Liver (tissue), 9 donors: ENCODE data around the gene SCN3A. TPM values are rescaled to one million over a fixed set of nuclear protein-coding genes. Genes with fewer than 3 reads are reported as not detected.

ENCODE experiments used
- DNase-seq: peaks from one replicate; pipeline ENCODE4 v3.0.0-alpha.2; 2017; ENCODE audit warnings: low spot score
- H3K27ac ChIP-seq, 2 donors: one replicate each; pipeline ENCODE4 v1.7.0; 2013; ENCODE audit warnings: inconsistent platforms in 2 of 2, low read length in 2 of 2, control low read depth in 1 of 2, low read depth in 1 of 2, mild to moderate bottlenecking in 1 of 2
- H3K27me3 ChIP-seq, 4 donors: one replicate each; pipeline versions ENCODE4 v1.6.1 to v1.7.0; 2013; ENCODE audit warnings: low read length in 3 of 4, inconsistent platforms in 1 of 4, mild to moderate bottlenecking in 1 of 4, moderate library complexity in 1 of 4; ENCODE audit not compliant: control insufficient read depth in 4 of 4, insufficient read depth in 4 of 4
- H3K36me3 ChIP-seq, 4 donors: one replicate each; pipeline versions ENCODE4 v1.6.1 to v1.7.0; 2013; ENCODE audit warnings: low read length in 3 of 4, mild to moderate bottlenecking in 3 of 4, low read depth in 1 of 4, moderate library complexity in 1 of 4; ENCODE audit not compliant: control insufficient read depth in 4 of 4, insufficient read depth in 3 of 4
- H3K4me1 ChIP-seq, 4 donors: one replicate each; pipeline versions ENCODE4 v1.6.1 to v1.7.0; 2013; ENCODE audit warnings: low read length in 3 of 4, mild to moderate bottlenecking in 3 of 4, moderate library complexity in 1 of 4; ENCODE audit not compliant: control insufficient read depth in 4 of 4, insufficient read depth in 4 of 4
- H3K4me3 ChIP-seq, 3 donors: one replicate each; pipeline versions ENCODE4 v1.6.1 to v1.7.0; 2013; ENCODE audit warnings: low read length in 3 of 3, control low read depth in 1 of 3, low read depth in 1 of 3, mild to moderate bottlenecking in 1 of 3
- H3K9ac ChIP-seq, 2 donors: one replicate each; pipeline ENCODE4 v1.7.0; 2013; ENCODE audit warnings: low read length in 2 of 2, mild to moderate bottlenecking in 2 of 2, moderate library complexity in 2 of 2, control low read depth in 1 of 2, low read depth in 1 of 2
- H3K9me3 ChIP-seq, 4 donors: one replicate each; pipeline versions ENCODE4 v1.6.1 to v1.7.0; 2013; ENCODE audit warnings: low read length in 3 of 4; ENCODE audit not compliant: control insufficient read depth in 4 of 4
- CTCF ChIP-seq: fragments of 150-350 bp; IDR thresholded peaks from 2 replicates; pipeline ENCODE4 v1.5.1; 2017; ENCODE audit warnings: improper control_type of control experiment, low read depth, low read length; ENCODE audit not compliant: missing input control
- EGR1 ChIP-seq, 2 donors: IDR thresholded peaks; 2 replicates each; pipeline ENCODE4 v1.6.1; 2016 to 2018; ENCODE audit warnings: antibody characterized with exemption in 2 of 2, low read depth in 2 of 2
- FOXA2 ChIP-seq: IDR thresholded peaks from 2 replicates; pipeline ENCODE4 v1.6.1; 2016; ENCODE audit warnings: antibody characterized with exemption
- GABPA ChIP-seq, 2 donors: IDR thresholded peaks in 1 of 2; conservative IDR thresholded peaks in 1 of 2; 2 replicates each; pipeline ENCODE4 v1.6.1; 2016; ENCODE audit warnings: antibody characterized with exemption in 2 of 2, mild to moderate bottlenecking in 1 of 2, moderate library complexity in 1 of 2
- HNF4A ChIP-seq, 2 donors: conservative IDR thresholded peaks; 2 replicates each; pipeline ENCODE4 v1.6.1; 2016; ENCODE audit warnings: antibody characterized with exemption in 2 of 2, mild to moderate bottlenecking in 2 of 2
- HNF4G ChIP-seq: IDR thresholded peaks from 2 replicates; pipeline ENCODE4 v1.6.1; 2016; ENCODE audit warnings: antibody characterized with exemption
- JUND ChIP-seq, 2 donors: IDR thresholded peaks; 2 replicates each; pipeline ENCODE4 v1.6.1; 2016; ENCODE audit warnings: antibody characterized with exemption in 2 of 2
- RAD21 ChIP-seq, 2 donors: IDR thresholded peaks; 2 replicates each; pipeline ENCODE4 v1.6.1; 2016; ENCODE audit warnings: antibody characterized with exemption in 2 of 2, mild to moderate bottlenecking in 2 of 2
- TAF1 ChIP-seq: conservative IDR thresholded peaks from 2 replicates; pipeline ENCODE4 v1.6.1; 2016; ENCODE audit warnings: antibody characterized with exemption, mild to moderate bottlenecking
- WGBS: extraction: QIAGEN DNeasy Blood & Tissue Kit; methylation state at CpG from one replicate; pipeline ENCODE4 v1.1.7; 2013; 5-methylcytosine and 5-hydroxymethylcytosine counted together
- polyA plus RNA-seq, 2 donors: library from polyadenylated mRNA; stranded (reverse) in 1 of 2; unstranded in 1 of 2; fragments of 200-250 nt in 1 of 2; fragments of >200 nt in 1 of 2; fragmentation: Nextera tagmentation in 1 of 2; extraction: Ambion mirVana in 1 of 2; gene quantifications; one replicate each; pipeline versions ENCODE4 v1.2.1 to v1.2.3, GENCODE V29; 2013 to 2015
- total RNA-seq, 2 donors: library from RNA; depleted of rRNA; stranded (reverse); fragments of >200 nt; gene quantifications; one replicate each; pipeline ENCODE4 v1.2.3, GENCODE V29; 2014
- TF ChIP-seq, protein P1 (sequence below): IDR thresholded peaks from 2 replicates; pipeline ENCODE4 v1.6.1; 2016; ENCODE audit warnings: antibody characterized with exemption
- TF ChIP-seq, protein P2 (sequence below): IDR thresholded peaks from 2 replicates; pipeline ENCODE4 v1.6.1; 2016; ENCODE audit warnings: antibody characterized with exemption
- TF ChIP-seq, protein P3 (sequence below): IDR thresholded peaks from 2 replicates; pipeline ENCODE4 v1.6.1; 2016; ENCODE audit warnings: antibody characterized with exemption, mild to moderate bottlenecking
- donor health status: healthy.
- donor health status: healthy.
- donor health status: healthy.
- donor health status: healthy.
- donor health status: healthy.

SCN3A gene
- total and polyA plus RNA-seq, 4 donors = 0.05 to 1.0 (median 0.29) TPM

- Histone ChIP-seq H3K9ac (no peak within 1 kb of the TSS), H3K36me3 (no peaks in the 10 kb centered on the region), H3K27ac (no peak within 1 kb of the TSS), H3K4me3 (no peak within 1 kb of the TSS), H3K4me1 (no peaks in the 10 kb centered on the region), H3K27me3 (no peaks in the 10 kb centered on the region), H3K9me3 (no peaks in the 10 kb centered on the region)
- no peak for DNase-seq
- TF ChIP-seq RAD21 (IDR thresholded peaks at IDR 0.05) (peak; percentile 59 to 75), FOXA2 (no peak), CTCF (peak; percentile 43), JUND (IDR thresholded peaks at IDR 0.05) (no peak), HNF4A (conservative IDR thresholded peaks at IDR 0.05) (no peak), EGR1 (IDR thresholded peaks at IDR 0.05; ENCODE audit: low read depth in 2 of 2) (no peak)
- TF ChIP-seq, protein P1, sequence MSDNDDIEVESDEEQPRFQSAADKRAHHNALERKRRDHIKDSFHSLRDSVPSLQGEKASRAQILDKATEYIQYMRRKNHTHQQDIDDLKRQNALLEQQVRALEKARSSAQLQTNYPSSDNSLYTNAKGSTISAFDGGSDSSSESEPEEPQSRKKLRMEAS = no peak
- TF ChIP-seq, protein P2, sequence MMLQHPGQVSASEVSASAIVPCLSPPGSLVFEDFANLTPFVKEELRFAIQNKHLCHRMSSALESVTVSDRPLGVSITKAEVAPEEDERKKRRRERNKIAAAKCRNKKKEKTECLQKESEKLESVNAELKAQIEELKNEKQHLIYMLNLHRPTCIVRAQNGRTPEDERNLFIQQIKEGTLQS = no peak
- WGBS = 29% methylated on average over 3 of the region's 3 CpGs
These were observed 35.4 kb upstream of the SCN3A start, which contains the start of gene SCN2A for GRCh38 chr2:165239230-165239629. Gene SCN2A (plus strand): TSS chr2:165239414. CDS start chr2:165295824, 56,410 bp downstream.

DNA sequence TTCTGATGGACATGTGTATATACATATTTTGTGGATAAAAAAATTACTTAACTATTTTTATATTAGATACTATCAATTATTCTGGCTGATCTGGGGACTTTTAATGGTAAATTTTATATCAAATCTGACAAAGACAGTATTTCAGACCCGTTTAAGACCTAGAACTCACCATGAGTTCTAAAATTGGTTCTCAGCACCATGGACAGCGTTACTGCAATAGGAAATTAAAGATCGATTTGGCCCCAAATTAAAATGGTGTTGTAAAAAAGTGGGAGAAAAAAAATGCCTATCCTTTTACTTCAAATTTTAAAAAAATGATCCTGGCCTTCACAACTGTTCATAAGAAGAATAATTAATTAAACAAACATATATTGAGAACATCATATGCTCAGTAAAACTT, 34.4 kb upstream of the SCN3A start:
- no peaks in the 10 kb centered on the region for H3K9me3 ChIP-seq
- H3K4me3 ChIP-seq = no peak overlapping the region
- H3K4me1 ChIP-seq = no peaks in the 10 kb centered on the region
- H3K27ac ChIP-seq = no peak overlapping the region
- 10% methylated on average over 3 of the region's 3 CpGs for WGBS
- DNase-seq = no peak
- no peaks in the 10 kb centered on the region for H3K27me3 ChIP-seq
- H3K36me3 ChIP-seq = no peaks in the 10 kb centered on the region
- TF ChIP-seq, protein P1 = no peak
- TF ChIP-seq FOXA2 (no peak), TAF1 (no peak), HNF4G (no peak), GABPA (IDR thresholded peaks at IDR 0.05 in 1 of 2, conservative IDR thresholded peaks at IDR 0.05 in 1 of 2) (no peak)
- TF ChIP-seq, protein P3, sequence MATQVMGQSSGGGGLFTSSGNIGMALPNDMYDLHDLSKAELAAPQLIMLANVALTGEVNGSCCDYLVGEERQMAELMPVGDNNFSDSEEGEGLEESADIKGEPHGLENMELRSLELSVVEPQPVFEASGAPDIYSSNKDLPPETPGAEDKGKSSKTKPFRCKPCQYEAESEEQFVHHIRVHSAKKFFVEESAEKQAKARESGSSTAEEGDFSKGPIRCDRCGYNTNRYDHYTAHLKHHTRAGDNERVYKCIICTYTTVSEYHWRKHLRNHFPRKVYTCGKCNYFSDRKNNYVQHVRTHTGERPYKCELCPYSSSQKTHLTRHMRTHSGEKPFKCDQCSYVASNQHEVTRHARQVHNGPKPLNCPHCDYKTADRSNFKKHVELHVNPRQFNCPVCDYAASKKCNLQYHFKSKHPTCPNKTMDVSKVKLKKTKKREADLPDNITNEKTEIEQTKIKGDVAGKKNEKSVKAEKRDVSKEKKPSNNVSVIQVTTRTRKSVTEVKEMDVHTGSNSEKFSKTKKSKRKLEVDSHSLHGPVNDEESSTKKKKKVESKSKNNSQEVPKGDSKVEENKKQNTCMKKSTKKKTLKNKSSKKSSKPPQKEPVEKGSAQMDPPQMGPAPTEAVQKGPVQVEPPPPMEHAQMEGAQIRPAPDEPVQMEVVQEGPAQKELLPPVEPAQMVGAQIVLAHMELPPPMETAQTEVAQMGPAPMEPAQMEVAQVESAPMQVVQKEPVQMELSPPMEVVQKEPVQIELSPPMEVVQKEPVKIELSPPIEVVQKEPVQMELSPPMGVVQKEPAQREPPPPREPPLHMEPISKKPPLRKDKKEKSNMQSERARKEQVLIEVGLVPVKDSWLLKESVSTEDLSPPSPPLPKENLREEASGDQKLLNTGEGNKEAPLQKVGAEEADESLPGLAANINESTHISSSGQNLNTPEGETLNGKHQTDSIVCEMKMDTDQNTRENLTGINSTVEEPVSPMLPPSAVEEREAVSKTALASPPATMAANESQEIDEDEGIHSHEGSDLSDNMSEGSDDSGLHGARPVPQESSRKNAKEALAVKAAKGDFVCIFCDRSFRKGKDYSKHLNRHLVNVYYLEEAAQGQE = peak; percentile 100
- H3K9ac ChIP-seq = no peak overlapping the region
